HepG2 (cell line): ENCODE data around the gene UBE2O. TPM values are rescaled to one million over a fixed set of nuclear protein-coding genes. Genes with fewer than 3 reads are reported as not detected.

Source experiments
- CHD2 ChIP-seq: IDR thresholded peaks from 2 replicates; pipeline ENCODE4 v1.6.1; 2011; ENCODE audit warnings: low read depth, low read length, improper control_type of control experiment
- DPF2 ChIP-seq: sonication (generic); formaldehyde crosslinking; IDR thresholded peaks from 2 replicates; pipeline ENCODE4 v1.4.0; 2020; ENCODE audit warnings: mild to moderate bottlenecking, low read depth, missing genetic modification reagents, borderline replicate concordance
- MAZ ChIP-seq, 2 experiments: sonication (generic) in 1 of 2; formaldehyde crosslinking in 1 of 2; IDR thresholded peaks; 2 replicates each; pipeline versions ENCODE4 v1.5.0 to v1.6.1; 2012 to 2020; ENCODE audit warnings: low read depth in 2 of 2, mild to moderate bottlenecking in 2 of 2, borderline replicate concordance in 1 of 2, improper control_type of control experiment in 1 of 2, low read length in 1 of 2, missing genetic modification reagents in 1 of 2, moderate library complexity in 1 of 2
- MLX ChIP-seq: IDR thresholded peaks from 2 replicates; pipeline ENCODE4 v1.6.1; 2016
- MYC ChIP-seq: sonication (generic); formaldehyde crosslinking; IDR thresholded peaks from 2 replicates; pipeline ENCODE4 v1.9.0; 2021; ENCODE audit warnings: missing genetic modification reagents, borderline replicate concordance
- MZF1 ChIP-seq: sonication (generic); formaldehyde crosslinking; IDR thresholded peaks from 2 replicates; pipeline ENCODE4 v1.8.1; 2023; ENCODE audit warnings: mild to moderate bottlenecking, missing genetic modification reagents, borderline replicate concordance
- NFE2L2 ChIP-seq: fragments of 150-350 bp; IDR thresholded peaks from 2 replicates; pipeline ENCODE4 v1.6.1; 2014; ENCODE audit warnings: low read length
- NFYB ChIP-seq: sonication (generic); formaldehyde crosslinking; IDR thresholded peaks from 2 replicates; pipeline ENCODE4 v1.4.0; 2020; ENCODE audit warnings: missing genetic modification reagents
- PRDM15 ChIP-seq: sonication (generic); formaldehyde crosslinking; IDR thresholded peaks from 2 replicates; pipeline ENCODE4 v1.4.0; 2020; ENCODE audit warnings: missing genetic modification reagents
- SAP130 ChIP-seq: IDR thresholded peaks from 2 replicates; pipeline ENCODE4 v1.6.1; 2016; ENCODE audit warnings: low read depth
- SETDB1 ChIP-seq: sonication (generic); formaldehyde crosslinking; IDR thresholded peaks from 2 replicates; pipeline ENCODE4 v1.5.1; 2020; ENCODE audit warnings: missing genetic modification reagents, mild to moderate bottlenecking, borderline replicate concordance
- TGIF2 ChIP-seq: IDR thresholded peaks from 2 replicates; pipeline ENCODE4 v1.6.1; 2016; ENCODE audit warnings: control low read depth, missing compliant biosample characterization
- THAP11 ChIP-seq: IDR thresholded peaks from 2 replicates; pipeline ENCODE4 v1.6.1; 2016; ENCODE audit warnings: missing biosample characterization, missing genetic modification reagents
- ZFX ChIP-seq: sonication (generic); formaldehyde crosslinking; IDR thresholded peaks from 2 replicates; pipeline ENCODE4 v1.4.0; 2020; ENCODE audit warnings: mild to moderate bottlenecking, low read depth, missing genetic modification reagents, moderate library complexity
- ZNF335 ChIP-seq: sonication (generic); formaldehyde crosslinking; IDR thresholded peaks from 2 replicates; pipeline ENCODE4 v1.4.0; 2020; ENCODE audit warnings: missing genetic modification reagents
- ZNF33A ChIP-seq: sonication (generic); formaldehyde crosslinking; IDR thresholded peaks from 2 replicates; pipeline ENCODE4 v1.5.1; 2020; ENCODE audit warnings: missing genetic modification reagents, mild to moderate bottlenecking, moderate library complexity, borderline replicate concordance
- ZNF713 ChIP-seq: sonication (generic); formaldehyde crosslinking; IDR thresholded peaks from 2 replicates; pipeline ENCODE4 v1.4.0; 2020; ENCODE audit warnings: mild to moderate bottlenecking, missing genetic modification reagents
- polyA plus RNA-seq, 8 experiments: library from polyadenylated mRNA; depleted of rRNA in 3 of 8; stranded (reverse) in 7 of 8; unstranded in 1 of 8; fragments of >200 nt; fragmentation: Illumina TruSeq in 4 of 8; extraction: Trizol in 4 of 8; gene quantifications; 2 replicates each; pipeline versions ENCODE4 v1.2.1 to v1.2.3, GENCODE V29; 2011 to 2016; ENCODE audit warnings: low read depth in 4 of 8, missing spikeins in 1 of 8, mixed read lengths in 1 of 8; ENCODE audit not compliant: insufficient read depth in 1 of 8
- total RNA-seq, 5 experiments: library from RNA; depleted of rRNA; stranded (reverse); fragments of >200 nt; fragmentation: Illumina TruSeq; extraction: Trizol; gene quantifications; 2 replicates each; pipeline ENCODE4 v1.2.3, GENCODE V29; 2016; ENCODE audit warnings: low read depth in 1 of 5
- TF ChIP-seq, protein P1 (sequence below): sonication (generic); formaldehyde crosslinking; IDR thresholded peaks from 2 replicates; pipeline ENCODE4 v1.4.0; 2020; ENCODE audit warnings: missing genetic modification reagents, borderline replicate concordance
- TF ChIP-seq, protein P2 (sequence below): sonication (generic); formaldehyde crosslinking; IDR thresholded peaks from 2 replicates; pipeline ENCODE4 v1.4.0; 2020; ENCODE audit warnings: mild to moderate bottlenecking, low read depth, missing genetic modification reagents
- TF ChIP-seq, protein P3 (sequence below): sonication (generic); formaldehyde crosslinking; IDR thresholded peaks from 2 replicates; pipeline ENCODE4 v1.5.0; 2020; ENCODE audit warnings: mild to moderate bottlenecking, missing genetic modification reagents

UBE2O gene
- total and polyA plus RNA-seq, 2 of the 13 experiments (the other 11 are each of a cell fraction or from before 2014, with no cell fraction given), result 21.5 to 23.5 TPM

DNA sequence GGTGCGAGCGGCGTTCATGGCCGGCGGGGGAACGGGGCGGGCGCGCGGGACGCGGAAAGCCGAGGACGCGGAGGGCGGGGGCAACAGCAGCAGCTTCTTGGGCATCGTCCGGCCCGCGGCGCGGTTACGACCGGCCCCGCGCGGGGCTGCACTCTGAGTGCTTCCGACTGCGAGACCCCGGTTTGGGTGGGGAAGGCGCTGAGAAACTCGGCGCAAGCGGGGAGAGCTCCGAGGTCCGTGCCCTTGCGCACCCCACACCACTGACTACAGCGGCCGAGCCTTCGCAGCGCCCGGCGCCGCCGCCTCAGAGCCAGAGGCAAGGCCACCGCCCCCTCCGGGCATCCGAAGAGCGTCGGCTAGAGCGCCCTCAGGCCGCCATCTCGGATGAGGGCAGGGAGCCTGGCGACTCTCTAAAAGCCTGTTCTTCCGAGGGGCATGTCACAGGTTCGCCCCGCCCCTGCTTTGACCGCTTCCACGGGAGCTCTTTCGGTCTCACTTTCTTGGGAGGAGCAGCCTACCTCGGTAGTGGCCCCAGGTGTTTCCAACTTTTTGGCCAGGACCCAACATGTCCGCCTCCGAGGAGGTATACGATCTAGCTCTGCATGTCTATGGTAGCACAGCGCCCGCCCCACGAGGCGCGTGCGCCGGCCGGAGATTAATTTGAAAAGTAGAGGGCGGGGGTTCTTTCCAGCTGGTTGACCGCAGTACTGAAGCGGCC is 99.2 kb downstream of the UBE2O start, which contains the start of gene PRPSAP1 (continued):
- TF ChIP-seq, protein P1, sequence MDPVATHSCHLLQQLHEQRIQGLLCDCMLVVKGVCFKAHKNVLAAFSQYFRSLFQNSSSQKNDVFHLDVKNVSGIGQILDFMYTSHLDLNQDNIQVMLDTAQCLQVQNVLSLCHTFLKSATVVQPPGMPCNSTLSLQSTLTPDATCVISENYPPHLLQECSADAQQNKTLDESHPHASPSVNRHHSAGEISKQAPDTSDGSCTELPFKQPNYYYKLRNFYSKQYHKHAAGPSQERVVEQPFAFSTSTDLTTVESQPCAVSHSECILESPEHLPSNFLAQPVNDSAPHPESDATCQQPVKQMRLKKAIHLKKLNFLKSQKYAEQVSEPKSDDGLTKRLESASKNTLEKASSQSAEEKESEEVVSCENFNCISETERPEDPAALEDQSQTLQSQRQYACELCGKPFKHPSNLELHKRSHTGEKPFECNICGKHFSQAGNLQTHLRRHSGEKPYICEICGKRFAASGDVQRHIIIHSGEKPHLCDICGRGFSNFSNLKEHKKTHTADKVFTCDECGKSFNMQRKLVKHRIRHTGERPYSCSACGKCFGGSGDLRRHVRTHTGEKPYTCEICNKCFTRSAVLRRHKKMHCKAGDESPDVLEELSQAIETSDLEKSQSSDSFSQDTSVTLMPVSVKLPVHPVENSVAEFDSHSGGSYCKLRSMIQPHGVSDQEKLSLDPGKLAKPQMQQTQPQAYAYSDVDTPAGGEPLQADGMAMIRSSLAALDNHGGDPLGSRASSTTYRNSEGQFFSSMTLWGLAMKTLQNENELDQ, result peak; percentile 36; the same call in 1 of the 2 replicates
- TF ChIP-seq DPF2 (CRISPR knock-in tag) (peak; percentile 52; the same call in 1 of the 2 replicates), SAP130 (CRISPR knock-in tag) (peak; percentile 97), MLX (CRISPR knock-in tag) (peak; percentile 71; the same call in 1 of the 2 replicates), MYC (CRISPR knock-in tag) (peak; percentile 87), MAZ (IDR thresholded peaks at IDR 0.05; ENCODE audit: borderline replicate concordance, low read depth, low read length) (peak; percentile 65), MAZ (CRISPR knock-in tag; IDR thresholded peaks at IDR 0.05; ENCODE audit: low read depth) (peak; percentile 95), SETDB1 (CRISPR knock-in tag) (no peak), ZFX (CRISPR knock-in tag) (peak; percentile 89), TGIF2 (CRISPR knock-in tag) (peak; percentile 81), ZNF713 (peak; percentile 82; the same call in 1 of the 2 replicates), MZF1 (CRISPR knock-in tag) (no peak), THAP11 (CRISPR knock-in tag) (peak; percentile 94), PRDM15 (CRISPR knock-in tag) (0 out of 2 replicates have a peak, but pooled peaks have one; percentile 48), CHD2 (no peak; the same call in 1 of the 2 replicates), NFYB (CRISPR knock-in tag) (no peak; the same call in 1 of the 2 replicates), ZNF335 (CRISPR knock-in tag) (peak; percentile 59; the same call in 1 of the 2 replicates), ZNF33A (CRISPR knock-in tag) (no peak; the same call in 1 of the 2 replicates), NFE2L2 (no peak)
- TF ChIP-seq, protein P2, sequence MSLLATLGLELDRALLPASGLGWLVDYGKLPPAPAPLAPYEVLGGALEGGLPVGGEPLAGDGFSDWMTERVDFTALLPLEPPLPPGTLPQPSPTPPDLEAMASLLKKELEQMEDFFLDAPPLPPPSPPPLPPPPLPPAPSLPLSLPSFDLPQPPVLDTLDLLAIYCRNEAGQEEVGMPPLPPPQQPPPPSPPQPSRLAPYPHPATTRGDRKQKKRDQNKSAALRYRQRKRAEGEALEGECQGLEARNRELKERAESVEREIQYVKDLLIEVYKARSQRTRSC, result no peak
- TF ChIP-seq, protein P3, sequence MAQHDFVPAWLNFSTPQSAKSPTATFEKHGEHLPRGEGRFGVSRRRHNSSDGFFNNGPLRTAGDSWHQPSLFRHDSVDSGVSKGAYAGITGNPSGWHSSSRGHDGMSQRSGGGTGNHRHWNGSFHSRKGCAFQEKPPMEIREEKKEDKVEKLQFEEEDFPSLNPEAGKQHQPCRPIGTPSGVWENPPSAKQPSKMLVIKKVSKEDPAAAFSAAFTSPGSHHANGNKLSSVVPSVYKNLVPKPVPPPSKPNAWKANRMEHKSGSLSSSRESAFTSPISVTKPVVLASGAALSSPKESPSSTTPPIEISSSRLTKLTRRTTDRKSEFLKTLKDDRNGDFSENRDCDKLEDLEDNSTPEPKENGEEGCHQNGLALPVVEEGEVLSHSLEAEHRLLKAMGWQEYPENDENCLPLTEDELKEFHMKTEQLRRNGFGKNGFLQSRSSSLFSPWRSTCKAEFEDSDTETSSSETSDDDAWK (CRISPR knock-in tag), result no peak
